Stimulated activated memory B cell treated with anti-CD40 and anti-IgM and Interleukin-4, amounts not matched to agents 10 μg/mL and 1 μg/mL and 100 μg/mL, for 72 hours (primary cell): ENCODE results near the gene PSMC3.
A peak's percentile ranks its signal among the peaks of the same experiment; 100 is the strongest.

ENCODE experiments used
- ATAC-seq: fragments of 150-1000 bp; cut with Tn5 transposase; 2 replicates; pipeline ENCODE4 v1.10.0; 2021
- H3K27ac Mint-ChIP-seq: one replicate; pipeline ENCODE4 v1.8.0; 2022; ENCODE audit warnings: mild to moderate bottlenecking, mixed read lengths
- H3K27me3 Mint-ChIP-seq: one replicate; pipeline ENCODE4 v1.8.0; 2022; ENCODE audit warnings: mixed read lengths
- H3K36me3 Mint-ChIP-seq: one replicate; pipeline ENCODE4 v1.8.0; 2022; ENCODE audit warnings: mixed read lengths
- H3K4me1 Mint-ChIP-seq: one replicate; pipeline ENCODE4 v1.8.0; 2022; ENCODE audit warnings: mixed read lengths
- H3K4me3 Mint-ChIP-seq: one replicate; pipeline ENCODE4 v1.8.0; 2022; ENCODE audit warnings: mild to moderate bottlenecking, moderate library complexity, mixed read lengths
- H3K9me3 Mint-ChIP-seq: one replicate; pipeline ENCODE4 v1.8.0; 2022; ENCODE audit warnings: mixed read lengths

Gene PSMC3

DNA sequence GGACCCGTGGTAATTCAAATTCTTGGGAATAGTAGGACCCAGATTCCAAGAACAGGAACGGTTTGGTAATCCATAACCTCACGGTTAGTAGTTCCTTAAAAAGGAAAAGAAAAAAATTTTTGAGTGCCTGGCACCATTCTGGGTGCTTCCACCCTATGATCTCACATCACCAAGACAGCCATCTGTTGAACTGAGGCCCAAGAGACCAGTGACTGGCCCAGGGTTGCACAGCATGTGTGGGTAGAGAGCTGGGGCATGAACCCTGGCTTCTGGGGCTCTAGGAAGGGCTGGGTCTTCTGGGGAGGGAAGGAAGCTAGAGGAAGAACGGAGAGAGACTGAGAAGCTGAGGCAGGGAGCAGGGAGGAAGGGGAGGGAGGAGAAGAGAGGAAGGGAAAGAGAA lies 43.2 kb downstream of the PSMC3 start:
- Mint-ChIP-seq H3K27ac (peak overlapping the region; percentile 71), H3K4me3 (no peak overlapping the region), H3K4me1 (peaks cover 14% of the 10 kb centered on the region), H3K36me3 (peaks cover under 1% of the 10 kb centered on the region), H3K9me3 (no peaks in the 10 kb centered on the region), H3K27me3 (no peaks in the 10 kb centered on the region)
- ATAC-seq, result no peak

DNA sequence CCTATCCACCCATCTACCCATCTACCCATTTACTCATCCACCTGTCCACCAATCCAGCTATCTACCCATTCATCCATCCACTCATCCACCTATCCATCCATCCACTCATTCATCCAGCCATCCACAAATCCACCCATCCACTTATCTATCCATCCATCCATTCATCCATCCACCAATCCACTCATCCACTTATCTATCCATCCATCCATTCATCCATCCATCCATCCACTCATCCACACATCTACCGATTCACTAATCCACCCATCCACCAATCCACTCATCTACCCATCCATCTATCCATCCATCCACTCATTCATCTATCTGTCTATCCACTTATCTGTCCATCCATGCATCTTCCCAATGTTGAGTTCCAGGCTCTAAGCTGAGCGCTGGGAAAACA lies 46.2 kb downstream of the PSMC3 start:
- no peaks in the 10 kb centered on the region for H3K9me3 Mint-ChIP-seq
- ATAC-seq, result no peak
- H3K4me3 Mint-ChIP-seq, result no peak overlapping the region
- H3K36me3 Mint-ChIP-seq, result peaks cover 18% of the 10 kb centered on the region
- no peak overlapping the region for H3K27ac Mint-ChIP-seq
- H3K4me1 Mint-ChIP-seq, result peaks cover 32% of the 10 kb centered on the region
- H3K27me3 Mint-ChIP-seq, result no peaks in the 10 kb centered on the region

DNA sequence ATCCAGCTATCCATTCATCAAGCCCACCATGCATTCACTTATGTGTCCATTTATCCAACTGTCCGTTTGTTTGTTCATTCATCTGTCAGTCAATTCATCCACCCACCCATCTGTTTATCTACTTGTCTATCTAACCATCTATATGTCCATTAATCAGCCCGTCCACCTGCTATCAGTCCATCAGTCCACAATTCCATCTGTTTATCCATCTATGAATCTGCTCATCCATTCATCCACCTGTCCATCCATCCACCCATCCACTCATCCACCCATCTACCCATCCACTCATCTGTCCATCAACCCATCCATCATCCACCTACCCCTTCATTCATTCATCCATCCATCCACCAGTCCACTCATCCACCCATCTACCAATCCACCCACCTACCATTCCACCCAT lies 46.9 kb downstream of the PSMC3 start:
- H3K4me3 Mint-ChIP-seq, result no peak overlapping the region
- H3K36me3 Mint-ChIP-seq, result peaks cover 22% of the 10 kb centered on the region
- H3K4me1 Mint-ChIP-seq, result peaks cover 40% of the 10 kb centered on the region
- H3K9me3 Mint-ChIP-seq, result no peaks in the 10 kb centered on the region
- ATAC-seq, result no peak
- no peak overlapping the region for H3K27ac Mint-ChIP-seq
- no peaks in the 10 kb centered on the region for H3K27me3 Mint-ChIP-seq

DNA sequence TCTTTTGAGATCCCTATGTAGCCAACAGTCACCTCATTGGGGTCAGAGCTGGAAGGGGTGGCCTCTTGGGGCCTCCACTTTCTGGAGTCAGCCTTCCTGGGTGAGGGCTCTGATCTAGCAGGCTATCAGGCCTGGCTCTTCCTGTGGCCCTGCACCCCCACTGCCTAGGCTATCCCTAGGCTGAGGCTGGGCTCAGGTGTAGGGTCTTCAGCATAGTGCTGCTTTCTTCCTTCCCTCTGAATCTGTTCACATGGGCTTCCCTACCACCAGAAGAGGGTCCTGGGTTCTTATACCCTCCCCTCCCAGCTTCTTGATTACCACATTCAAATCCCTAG lies 47.4 kb downstream of the PSMC3 start:
- Mint-ChIP-seq H3K4me3 (no peak overlapping the region), H3K36me3 (peaks cover 22% of the 10 kb centered on the region), H3K27me3 (no peaks in the 10 kb centered on the region), H3K27ac (no peak overlapping the region), H3K9me3 (no peaks in the 10 kb centered on the region), H3K4me1 (peaks cover 45% of the 10 kb centered on the region)
- no peak for ATAC-seq

DNA sequence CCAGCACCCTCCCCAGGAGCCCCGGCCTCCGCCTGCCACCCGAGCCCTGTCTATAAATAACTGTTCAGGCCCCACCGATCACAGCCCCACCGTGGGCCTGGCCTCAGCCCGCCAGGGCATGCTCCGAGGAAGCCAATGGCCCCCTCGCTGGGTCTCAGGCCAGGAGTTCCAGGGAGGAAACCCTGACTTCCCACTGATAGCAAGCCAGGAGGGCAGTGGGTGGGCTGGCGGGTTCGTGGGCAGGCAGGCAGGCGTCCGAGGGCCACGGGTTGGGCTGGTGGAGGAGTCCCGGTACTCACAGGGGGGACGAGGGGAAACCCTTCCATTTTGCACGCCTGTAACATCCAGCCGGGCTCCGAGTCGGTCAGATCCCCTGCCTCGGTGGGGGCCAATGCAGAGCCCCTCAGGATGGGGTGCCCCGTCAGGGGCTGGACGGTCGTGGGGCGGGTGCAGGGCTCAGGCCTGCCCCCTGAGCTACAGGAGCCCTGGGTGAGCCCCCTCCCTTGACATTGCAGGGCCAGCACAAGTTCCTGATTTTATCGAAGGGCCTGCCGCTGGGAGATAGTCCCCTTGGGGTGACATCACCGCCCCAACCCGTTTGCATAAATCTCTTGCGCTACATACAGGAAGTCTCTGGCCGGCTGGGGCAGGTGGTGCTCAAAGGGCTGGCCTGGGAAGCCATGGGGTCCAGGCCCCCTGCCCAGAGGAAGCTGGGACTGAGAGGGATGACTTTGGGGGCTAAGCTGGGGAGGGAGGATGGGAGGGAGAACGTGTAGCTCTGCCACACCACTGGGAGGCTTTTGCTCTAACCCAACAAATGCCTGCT lies 48.0 kb downstream of the PSMC3 start, which contains the start of gene SPI1:
SPI1 (minus strand) TSS at position 538 of the 826 bp plus-strand sequence; CDS start at position 344, 194 bp downstream.
- peak; percentile 90 for ATAC-seq
- Mint-ChIP-seq H3K4me3 (no peak within 1 kb of the TSS), H3K9me3 (no peaks in the 10 kb centered on the region), H3K27me3 (no peaks in the 10 kb centered on the region), H3K27ac (no peak within 1 kb of the TSS), H3K36me3 (peaks cover 22% of the 10 kb centered on the region), H3K4me1 (peaks cover 45% of the 10 kb centered on the region)

DNA sequence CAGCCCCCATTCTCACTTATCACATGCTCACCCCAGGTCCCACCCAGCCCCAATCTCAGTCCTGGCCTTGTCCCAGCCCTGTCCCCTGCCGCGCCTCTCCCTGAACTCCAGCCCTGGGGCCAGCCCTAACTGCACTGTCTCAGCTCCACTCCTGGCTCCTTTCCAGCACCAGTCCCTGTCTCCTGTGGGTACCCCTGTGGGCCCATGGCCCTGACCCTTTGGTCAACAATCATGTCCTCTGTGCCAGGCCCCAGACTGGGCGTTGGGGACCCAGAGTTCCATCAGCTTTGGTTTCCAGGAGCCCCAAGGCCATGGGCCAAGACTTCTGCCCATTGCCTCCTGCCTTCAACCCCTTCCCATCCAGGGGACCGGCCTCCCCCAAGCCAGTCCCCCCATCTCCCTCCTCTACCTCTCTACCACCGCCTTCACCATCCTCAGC lies 48.6 kb downstream of the PSMC3 start:
- Mint-ChIP-seq H3K27ac (no peak overlapping the region), H3K36me3 (peaks cover 24% of the 10 kb centered on the region), H3K4me1 (peaks cover 45% of the 10 kb centered on the region), H3K4me3 (no peak overlapping the region), H3K27me3 (no peaks in the 10 kb centered on the region), H3K9me3 (no peaks in the 10 kb centered on the region)
- peak; percentile 44 for ATAC-seq

DNA sequence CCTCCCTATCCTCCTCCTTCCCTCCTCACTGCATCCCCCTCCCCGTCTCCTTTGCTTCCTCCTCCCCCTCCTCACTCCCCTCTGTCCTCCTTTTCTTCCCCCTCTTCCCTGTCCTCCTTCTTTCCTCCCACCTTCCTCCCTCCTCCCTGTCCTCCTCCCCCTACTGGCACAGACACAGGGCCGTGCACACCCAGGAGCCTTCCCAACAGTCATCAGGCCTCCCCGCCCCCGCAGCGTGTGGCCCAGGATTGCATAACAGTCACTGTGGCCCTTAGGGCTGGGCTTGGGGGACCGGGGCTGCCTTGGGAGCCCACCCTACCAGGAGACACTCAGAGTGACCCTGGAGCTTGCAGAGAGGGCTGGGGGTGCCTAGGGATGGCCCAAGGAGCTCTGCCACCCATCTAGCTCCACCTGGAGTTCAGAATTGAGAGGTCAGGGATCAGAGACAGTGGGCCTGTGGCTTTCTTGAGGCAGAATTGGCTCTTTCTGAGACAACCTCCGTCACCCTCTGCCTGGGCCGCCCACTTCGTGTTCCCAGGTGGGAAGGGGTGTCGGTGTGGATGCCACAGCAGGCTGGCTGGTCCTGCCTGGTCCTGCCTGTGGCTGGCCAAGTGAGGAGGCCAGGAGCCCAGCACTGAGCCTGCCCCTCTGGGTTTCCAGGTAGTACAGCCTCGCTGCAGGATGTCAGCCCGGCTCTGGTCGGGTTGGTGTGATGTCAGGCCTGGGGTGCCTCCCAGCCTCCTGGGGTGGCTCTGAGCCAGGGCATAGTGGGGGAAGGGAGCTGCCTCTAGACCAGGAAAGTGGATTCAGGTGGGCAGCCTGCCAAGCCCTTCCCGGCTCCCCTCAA lies 49.5 kb downstream of the PSMC3 start:
- peak; percentile 66 for ATAC-seq
- Mint-ChIP-seq H3K9me3 (no peaks in the 10 kb centered on the region), H3K36me3 (peaks cover 33% of the 10 kb centered on the region), H3K4me1 (peaks cover 48% of the 10 kb centered on the region), H3K27ac (no peak overlapping the region), H3K27me3 (no peaks in the 10 kb centered on the region), H3K4me3 (no peak overlapping the region)

DNA sequence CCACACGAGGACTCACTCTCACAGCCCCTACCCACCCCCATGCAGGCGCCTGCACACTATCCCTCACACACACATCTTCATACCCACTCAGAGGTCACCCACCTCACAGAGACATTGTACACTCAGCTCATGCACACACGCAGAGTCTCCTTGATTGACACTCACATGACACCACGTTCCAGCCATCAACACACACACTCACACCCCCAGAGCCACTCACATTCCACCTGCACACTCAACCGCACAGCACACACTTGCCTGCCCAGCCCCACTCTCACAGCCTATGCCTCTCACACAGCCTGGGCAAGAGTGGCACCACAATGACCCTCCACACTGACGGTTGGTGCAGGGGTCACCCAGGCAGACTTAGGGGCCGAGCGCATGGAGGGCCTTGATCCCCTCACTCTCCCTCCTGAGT lies 50.1 kb downstream of the PSMC3 start:
- no peaks in the 10 kb centered on the region for H3K27me3 Mint-ChIP-seq
- no peak overlapping the region for H3K4me3 Mint-ChIP-seq
- peaks cover 51% of the 10 kb centered on the region for H3K4me1 Mint-ChIP-seq
- H3K36me3 Mint-ChIP-seq, result peaks cover 36% of the 10 kb centered on the region
- ATAC-seq, result no peak
- H3K27ac Mint-ChIP-seq, result no peak overlapping the region
- no peaks in the 10 kb centered on the region for H3K9me3 Mint-ChIP-seq

DNA sequence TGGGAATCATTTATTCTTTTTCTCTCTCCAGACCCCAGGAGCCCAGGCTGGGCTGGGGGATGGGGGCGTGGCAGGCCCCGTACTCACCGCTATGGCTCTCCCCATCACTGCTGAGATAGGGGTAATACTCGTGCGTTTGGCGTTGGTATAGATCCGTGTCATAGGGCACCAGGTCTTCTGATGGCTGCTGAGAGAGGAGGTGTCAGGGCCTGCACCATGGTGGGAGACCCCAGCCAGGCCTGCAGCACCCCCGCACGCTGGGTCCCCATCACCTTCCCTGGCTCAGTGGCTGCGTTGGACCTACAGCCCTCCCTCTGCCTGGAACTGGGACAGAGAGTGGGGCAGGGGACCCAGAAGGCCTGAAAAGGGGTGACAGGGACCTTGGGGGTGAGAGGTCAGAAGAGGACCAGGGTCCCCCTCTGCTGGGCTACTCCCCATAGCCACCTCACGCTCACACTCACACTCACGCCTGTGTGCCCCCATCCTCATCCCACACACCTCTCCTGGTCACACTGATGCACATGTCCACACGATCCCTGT lies 50.6 kb downstream of the PSMC3 start:
- no peaks in the 10 kb centered on the region for H3K27me3 Mint-ChIP-seq
- H3K4me3 Mint-ChIP-seq, result no peak overlapping the region
- H3K4me1 Mint-ChIP-seq, result peaks cover 56% of the 10 kb centered on the region
- no peaks in the 10 kb centered on the region for H3K9me3 Mint-ChIP-seq
- H3K27ac Mint-ChIP-seq, result no peak overlapping the region
- peaks cover 41% of the 10 kb centered on the region for H3K36me3 Mint-ChIP-seq
- no peak for ATAC-seq

DNA sequence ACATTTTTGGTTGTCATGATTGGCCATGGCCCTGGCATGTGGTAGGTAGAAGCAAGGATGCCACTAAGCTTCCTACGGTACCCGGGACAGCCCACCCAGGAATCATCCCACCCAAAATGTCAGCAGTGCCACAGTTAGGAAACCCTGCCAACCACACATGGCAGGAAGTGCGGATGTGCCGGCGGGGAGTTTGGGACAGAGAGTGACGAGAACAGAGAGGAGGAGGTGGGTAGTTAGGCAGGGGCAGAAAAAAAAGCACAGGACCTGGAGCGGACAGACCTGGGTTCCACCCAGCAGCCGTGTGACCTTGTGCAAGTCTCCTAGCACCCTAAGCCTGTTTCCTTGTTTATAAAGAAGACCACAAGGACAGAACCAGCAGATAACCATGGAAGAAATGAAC lies 51.2 kb downstream of the PSMC3 start:
- Mint-ChIP-seq H3K36me3 (peaks cover 44% of the 10 kb centered on the region), H3K27ac (no peak overlapping the region), H3K9me3 (no peaks in the 10 kb centered on the region), H3K4me3 (peak overlapping the region; percentile 54), H3K4me1 (peaks cover 61% of the 10 kb centered on the region), H3K27me3 (no peaks in the 10 kb centered on the region)
- no peak for ATAC-seq

DNA sequence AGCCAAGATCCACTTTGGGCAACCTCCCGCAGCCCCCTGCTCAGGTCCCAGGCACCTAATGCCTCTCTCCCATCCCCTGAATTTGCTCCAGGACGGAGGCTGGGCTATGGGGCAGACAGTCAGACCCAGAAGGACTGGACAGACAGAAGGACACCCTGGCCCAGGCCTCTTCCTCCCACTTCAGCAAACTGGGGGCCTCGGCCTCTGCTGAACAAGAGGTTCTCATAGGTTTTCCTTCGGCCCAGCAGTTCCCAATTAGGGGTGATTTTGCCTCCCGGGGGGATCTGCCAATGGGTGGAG lies 51.6 kb downstream of the PSMC3 start:
- ATAC-seq, result no peak
- Mint-ChIP-seq H3K36me3 (peaks cover 47% of the 10 kb centered on the region), H3K27me3 (no peaks in the 10 kb centered on the region), H3K27ac (no peak overlapping the region), H3K4me1 (peaks cover 64% of the 10 kb centered on the region), H3K9me3 (no peaks in the 10 kb centered on the region), H3K4me3 (peak overlapping the region; percentile 54)

DNA sequence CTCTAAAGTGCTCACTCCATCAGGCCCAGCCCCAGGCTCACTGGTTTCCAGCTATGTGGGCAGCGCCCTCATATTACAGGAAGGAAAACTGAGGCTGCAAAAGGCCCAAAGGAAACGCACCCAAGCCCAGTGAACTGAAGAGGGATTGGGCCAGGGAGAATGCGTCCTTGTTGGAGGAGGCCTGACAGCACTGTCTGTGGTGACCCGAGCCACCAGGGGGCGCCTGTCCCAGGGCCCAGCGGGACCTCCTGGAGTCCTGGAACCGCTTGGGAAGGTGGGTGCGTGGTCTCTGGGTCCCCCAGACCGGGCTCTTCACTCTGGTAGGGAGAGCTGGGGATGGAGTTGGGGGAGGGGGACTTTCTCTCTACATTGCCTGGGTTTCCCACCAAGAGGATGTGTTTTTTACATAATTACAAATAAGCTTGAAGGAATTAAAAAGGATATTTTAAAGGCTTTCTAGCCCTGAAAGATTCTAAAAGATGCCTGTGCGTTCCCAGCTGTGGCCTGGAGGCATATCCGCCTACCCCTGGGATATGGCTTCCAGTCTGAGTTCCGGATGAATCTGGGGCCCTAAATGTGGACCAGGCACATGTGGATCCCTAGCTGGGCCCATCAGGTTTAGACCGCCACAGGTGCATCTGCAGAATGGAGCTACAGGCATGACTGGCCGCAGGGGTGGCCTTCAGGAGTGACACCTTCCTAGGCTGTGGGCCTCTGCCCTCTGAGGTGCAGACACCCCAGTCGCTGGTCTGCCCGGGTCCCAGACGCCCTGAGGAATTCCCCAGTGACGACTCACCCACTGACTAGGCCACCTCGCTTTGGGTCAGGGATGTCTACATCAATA lies 52.1 kb downstream of the PSMC3 start:
- Mint-ChIP-seq H3K9me3 (no peaks in the 10 kb centered on the region), H3K4me1 (peaks cover 70% of the 10 kb centered on the region), H3K36me3 (peaks cover 53% of the 10 kb centered on the region), H3K27ac (no peak overlapping the region), H3K4me3 (peak overlapping the region; percentile 42), H3K27me3 (no peaks in the 10 kb centered on the region)
- no peak for ATAC-seq

DNA sequence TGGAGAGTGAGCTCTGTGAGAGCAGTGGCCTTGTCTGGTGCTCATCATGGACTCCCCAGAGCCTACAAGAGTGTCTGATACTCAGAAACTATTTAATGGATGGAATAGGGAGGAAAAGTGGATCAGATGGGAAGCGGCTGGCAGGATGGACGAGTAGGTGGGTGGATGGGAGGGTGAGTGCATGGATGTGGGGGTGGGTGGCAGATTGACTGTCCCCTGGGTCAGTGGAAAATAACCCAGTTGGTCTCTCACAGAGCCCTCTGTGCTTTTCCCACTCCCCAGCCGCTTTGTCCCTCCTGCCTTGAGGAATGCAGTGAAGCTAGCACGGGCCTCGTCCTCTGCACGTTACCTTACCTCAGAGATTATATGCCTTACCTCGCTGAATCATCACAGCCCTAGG lies 53.8 kb downstream of the PSMC3 start:
- H3K36me3 Mint-ChIP-seq, result peaks cover 55% of the 10 kb centered on the region
- peaks cover 79% of the 10 kb centered on the region for H3K4me1 Mint-ChIP-seq
- H3K4me3 Mint-ChIP-seq, result no peak overlapping the region
- no peaks in the 10 kb centered on the region for H3K9me3 Mint-ChIP-seq
- no peak for ATAC-seq
- no peaks in the 10 kb centered on the region for H3K27me3 Mint-ChIP-seq
- peak overlapping the region; percentile 62 for H3K27ac Mint-ChIP-seq

DNA sequence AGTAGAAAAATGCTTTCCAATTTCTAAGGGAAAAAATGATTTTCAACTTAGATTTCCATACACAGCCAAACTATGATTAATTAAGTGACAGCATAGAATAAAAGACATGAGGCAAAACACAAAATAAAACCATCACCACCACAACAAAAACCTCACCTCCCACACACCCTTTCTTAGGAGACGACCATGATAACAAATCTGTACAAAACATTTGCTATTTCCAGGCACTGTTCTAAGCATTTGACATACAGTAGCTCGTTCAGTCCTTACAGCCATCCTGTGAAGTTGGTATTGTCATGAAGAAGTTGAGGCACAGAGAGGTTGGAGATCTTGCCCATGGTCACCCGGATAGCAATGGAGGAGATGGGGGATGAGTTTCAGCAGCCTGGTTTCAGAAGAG lies 56.6 kb downstream of the PSMC3 start:
- H3K36me3 Mint-ChIP-seq, result peaks cover 59% of the 10 kb centered on the region
- H3K27me3 Mint-ChIP-seq, result no peaks in the 10 kb centered on the region
- H3K9me3 Mint-ChIP-seq, result peaks cover 3% of the 10 kb centered on the region
- peak overlapping the region; percentile 45 for H3K27ac Mint-ChIP-seq
- H3K4me1 Mint-ChIP-seq, result peaks cover 76% of the 10 kb centered on the region
- no peak for ATAC-seq
- H3K4me3 Mint-ChIP-seq, result no peak overlapping the region
